HEK293 (cell line): ENCODE results near the gene MATCAP1.

Experiments
- BCL11A ChIP-seq: fragments of 450-650 bp; formaldehyde crosslinking; IDR thresholded peaks from 2 replicates; pipeline ENCODE4 v1.5.1; 2016; ENCODE audit warnings: low read depth, missing biosample characterization, missing genetic modification characterization
- GLI2 ChIP-seq: fragments of 450-650 bp; formaldehyde crosslinking; IDR thresholded peaks from 2 replicates; pipeline ENCODE4; 2017; ENCODE audit warnings: missing biosample characterization, missing genetic modification characterization, low read depth, borderline replicate concordance
- INSM2 ChIP-seq: fragments of 450-650 bp; formaldehyde crosslinking; IDR thresholded peaks from 2 replicates; pipeline ENCODE4 v1.5.1; 2016; ENCODE audit warnings: missing biosample characterization, missing genetic modification characterization
- KLF1 ChIP-seq: fragments of 450-650 bp; formaldehyde crosslinking; IDR thresholded peaks from 2 replicates; pipeline ENCODE4 v1.5.1; 2016; ENCODE audit warnings: missing biosample characterization, missing genetic modification characterization
- PATZ1 ChIP-seq: fragments of 450-650 bp; formaldehyde crosslinking; IDR thresholded peaks from 2 replicates; pipeline ENCODE4 v1.5.1; 2016; ENCODE audit warnings: missing biosample characterization, missing genetic modification characterization
- REST ChIP-seq: fragments of 450-650 bp; formaldehyde crosslinking; IDR thresholded peaks from 2 replicates; pipeline ENCODE4 v1.5.1; 2016; ENCODE audit warnings: missing biosample characterization, missing genetic modification characterization
- SP7 ChIP-seq: fragments of 450-650 bp; formaldehyde crosslinking; IDR thresholded peaks from 2 replicates; pipeline ENCODE4 v1.5.1; 2016; ENCODE audit warnings: missing biosample characterization, missing genetic modification characterization
- ZFHX2 ChIP-seq: fragments of 450-650 bp; formaldehyde crosslinking; conservative IDR thresholded peaks from 2 replicates; pipeline ENCODE4 v1.5.1; 2016; ENCODE audit warnings: missing biosample characterization, missing genetic modification characterization
- ZFP3 ChIP-seq: fragments of 450-650 bp; formaldehyde crosslinking; IDR thresholded peaks from 2 replicates; pipeline ENCODE4 v1.5.1; 2016; ENCODE audit warnings: low read depth, missing biosample characterization, missing genetic modification characterization
- ZFP37 ChIP-seq: fragments of 450-650 bp; formaldehyde crosslinking; IDR thresholded peaks from 2 replicates; pipeline ENCODE4 v1.5.1; 2016; ENCODE audit warnings: missing biosample characterization, missing genetic modification characterization
- ZIC2 ChIP-seq: fragments of 450-650 bp; formaldehyde crosslinking; IDR thresholded peaks from 2 replicates; pipeline ENCODE4 v1.5.1; 2016; ENCODE audit warnings: missing biosample characterization, missing genetic modification characterization
- ZNF155 ChIP-seq: fragments of 450-650 bp; formaldehyde crosslinking; IDR thresholded peaks from 2 replicates; pipeline ENCODE4 v1.5.1; 2016; ENCODE audit warnings: missing biosample characterization, missing genetic modification characterization
- ZNF184 ChIP-seq: fragments of 450-650 bp; IDR thresholded peaks from 2 replicates; pipeline ENCODE4 v1.5.1; 2018; ENCODE audit warnings: missing biosample characterization, mild to moderate bottlenecking, missing genetic modification characterization
- ZNF202 ChIP-seq: fragments of 450-650 bp; formaldehyde crosslinking; IDR thresholded peaks from 2 replicates; pipeline ENCODE4 v1.5.1; 2016; ENCODE audit warnings: missing biosample characterization, missing genetic modification characterization, borderline replicate concordance
- ZNF311 ChIP-seq: fragments of 450-650 bp; formaldehyde crosslinking; IDR thresholded peaks from 2 replicates; pipeline ENCODE4 v1.5.1; 2017; ENCODE audit warnings: missing biosample characterization, missing genetic modification characterization, borderline replicate concordance
- ZNF366 ChIP-seq: fragments of 450-650 bp; formaldehyde crosslinking; conservative IDR thresholded peaks from 2 replicates; pipeline ENCODE4 v1.5.1; 2016; ENCODE audit warnings: missing biosample characterization, missing genetic modification characterization
- ZNF416 ChIP-seq: fragments of 450-650 bp; formaldehyde crosslinking; IDR thresholded peaks from 2 replicates; pipeline ENCODE4 v1.5.1; 2016; ENCODE audit warnings: missing biosample characterization, missing genetic modification characterization
- ZNF473 ChIP-seq: fragments of 450-650 bp; formaldehyde crosslinking; IDR thresholded peaks from 2 replicates; pipeline ENCODE4 v1.5.1; 2017; ENCODE audit warnings: missing biosample characterization, missing genetic modification characterization
- ZNF501 ChIP-seq: fragments of 450-650 bp; formaldehyde crosslinking; IDR thresholded peaks from 2 replicates; pipeline ENCODE4 v1.5.1; 2016; ENCODE audit warnings: missing biosample characterization, missing genetic modification characterization
- ZNF76 ChIP-seq: fragments of 450-650 bp; formaldehyde crosslinking; IDR thresholded peaks from 2 replicates; pipeline ENCODE4; 2016; ENCODE audit warnings: low read depth, missing biosample characterization, missing genetic modification characterization, borderline replicate concordance
- ZNF791 ChIP-seq: fragments of 450-650 bp; formaldehyde crosslinking; IDR thresholded peaks from 2 replicates; pipeline ENCODE4 v1.5.1; 2016; ENCODE audit warnings: missing biosample characterization, missing genetic modification characterization

The MATCAP1 gene

GRCh38 chr16:67183627-67184452 lies at the start of gene MATCAP1 (continued):
- TF ChIP-seq BCL11A (tag by site-specific recombination): no peak
- TF ChIP-seq ZNF791: no peak
- TF ChIP-seq ZFP3 (tag by site-specific recombination): no peak
- TF ChIP-seq ZNF184 (tag by site-specific recombination): no peak
- no peak for TF ChIP-seq ZFP37
- TF ChIP-seq ZFHX2: peak; percentile 86
- peak; percentile 95 for TF ChIP-seq PATZ1 (tag by site-specific recombination)
- no peak for TF ChIP-seq INSM2 (tag by site-specific recombination)
- no peak for TF ChIP-seq ZNF501
- no peak for TF ChIP-seq ZNF155
- TF ChIP-seq ZNF473 (tag by site-specific recombination): no peak
- TF ChIP-seq ZNF76: 0 out of 2 replicates have a peak, but pooled peaks have one; percentile 7
- TF ChIP-seq SP7 (tag by site-specific recombination): peak; percentile 69
- no peak for TF ChIP-seq ZIC2 (tag by site-specific recombination)
- TF ChIP-seq ZNF311 (tag by site-specific recombination): no peak
- TF ChIP-seq ZNF202 (tag by site-specific recombination): no peak
- 0 out of 2 replicates have a peak, but pooled peaks have one; percentile 4 for TF ChIP-seq ZNF366 (tag by site-specific recombination)
- peak; percentile 93 for TF ChIP-seq KLF1 (tag by site-specific recombination)
- TF ChIP-seq ZNF416 (tag by site-specific recombination): no peak
- no peak for TF ChIP-seq GLI2 (tag by site-specific recombination)
- TF ChIP-seq REST (tag by site-specific recombination): no peak
